ENCODE data around the gene LRRC36.
"Not testable (repeated sequence)": the region's sequence is repeated elsewhere in the genome, so short reads cannot be mapped to it uniquely, and the experiment has no call there.

DNA sequence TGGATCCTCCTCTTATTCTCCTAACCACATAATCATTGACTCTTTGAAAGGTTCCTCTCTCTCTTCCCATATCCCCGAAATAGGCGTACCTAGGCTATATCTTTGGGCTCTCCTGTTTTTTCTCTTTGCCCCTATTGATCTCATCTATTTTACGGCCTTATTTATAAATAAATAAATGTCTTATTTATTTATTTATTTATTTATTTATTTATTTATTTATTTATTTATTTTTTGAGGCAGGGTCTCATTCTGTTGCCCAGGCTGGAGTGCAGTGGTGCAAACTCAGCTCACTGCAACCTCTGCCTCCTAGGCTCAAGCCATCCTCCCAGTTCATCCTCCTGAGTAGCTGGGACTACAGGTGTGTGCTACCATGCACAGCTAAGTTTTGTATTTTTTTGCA lies 25.8 kb downstream of the LRRC36 start:
- TF ChIP-seq, protein P1, sequence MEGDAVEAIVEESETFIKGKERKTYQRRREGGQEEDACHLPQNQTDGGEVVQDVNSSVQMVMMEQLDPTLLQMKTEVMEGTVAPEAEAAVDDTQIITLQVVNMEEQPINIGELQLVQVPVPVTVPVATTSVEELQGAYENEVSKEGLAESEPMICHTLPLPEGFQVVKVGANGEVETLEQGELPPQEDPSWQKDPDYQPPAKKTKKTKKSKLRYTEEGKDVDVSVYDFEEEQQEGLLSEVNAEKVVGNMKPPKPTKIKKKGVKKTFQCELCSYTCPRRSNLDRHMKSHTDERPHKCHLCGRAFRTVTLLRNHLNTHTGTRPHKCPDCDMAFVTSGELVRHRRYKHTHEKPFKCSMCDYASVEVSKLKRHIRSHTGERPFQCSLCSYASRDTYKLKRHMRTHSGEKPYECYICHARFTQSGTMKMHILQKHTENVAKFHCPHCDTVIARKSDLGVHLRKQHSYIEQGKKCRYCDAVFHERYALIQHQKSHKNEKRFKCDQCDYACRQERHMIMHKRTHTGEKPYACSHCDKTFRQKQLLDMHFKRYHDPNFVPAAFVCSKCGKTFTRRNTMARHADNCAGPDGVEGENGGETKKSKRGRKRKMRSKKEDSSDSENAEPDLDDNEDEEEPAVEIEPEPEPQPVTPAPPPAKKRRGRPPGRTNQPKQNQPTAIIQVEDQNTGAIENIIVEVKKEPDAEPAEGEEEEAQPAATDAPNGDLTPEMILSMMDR (conservative IDR thresholded peaks at IDR 0.05), result not testable (repeated sequence)
- not testable (repeated sequence) for TF ChIP-seq EZH2 (IDR thresholded peaks at IDR 0.05; ENCODE audit: low read depth)
